Left colon (tissue), 2 donors: ENCODE data around the gene SYNGR4. TPM values are rescaled to one million over a fixed set of nuclear protein-coding genes. Genes with fewer than 3 reads are reported as not detected.

Experiments
- ATAC-seq: fragments of 200-7000 bp; cut with Tn5 transposase; one replicate; pipeline ENCODE4 v1.9.1; 2020; ENCODE audit warnings: mild to moderate bottlenecking, moderate library complexity
- DNase-seq, 2 donors: peaks; one replicate each; pipeline ENCODE4 v3.0.0-alpha.2; 2020
- intact Hi-C, 2 donors: fragments of 100-400 bp; cut with DNase I in 1 of 2; cut with micrococcal nuclease in 1 of 2; formaldehyde crosslinking; loops; one replicate each; pipeline versions ENCODE4 v1.11.2 to v1.14.0; 2022; cut with DNase I, micrococcal nuclease
- total RNA-seq, 2 donors: library from RNA; stranded (reverse); fragmentation: NEBNext Ultra II Directional; extraction: Animal tissue kit (Norgen Biotek cat#: 25700); gene quantifications; one replicate each; pipeline ENCODE4 v1.2.1, GENCODE V29; 2021
- donor health status: DM: no; HTN: no; CAD: no.
- donor health status: DM: yes; HTN: yes; CAD: no.

Gene SYNGR4
- total RNA-seq, 2 donors from 2014 or later = not detected

- intact Hi-C loops = no loop called here
- ATAC-seq = no peak
- DNase-seq = no peak
Measured at GRCh38 chr19:48392860-48393558, 28.8 kb downstream of the SYNGR4 start.

- no peak for ATAC-seq
- intact Hi-C loops = no loop called here
- DNase-seq = no peak
Measured at GRCh38 chr19:48393559-48394330, 29.6 kb downstream of the SYNGR4 start, which contains the start of gene GRIN2D. Gene GRIN2D (plus strand): TSS chr19:48393668. CDS start chr19:48398393, 4,725 bp downstream.

- DNase-seq (no peak), ATAC-seq (no peak)
- intact Hi-C loops = no loop called here
Measured at GRCh38 chr19:48394331-48395169, 30.4 kb downstream of the SYNGR4 start.

GRCh38 chr19:48395170-48395455 lies 30.9 kb downstream of the SYNGR4 start:
- intact Hi-C loops = no loop called here
- no peak for ATAC-seq
- no peak for DNase-seq

- no peak for ATAC-seq
- intact Hi-C loops = no loop called here
- DNase-seq = no peak
Measured at GRCh38 chr19:48395499-48395898, 31.3 kb downstream of the SYNGR4 start.

GRCh38 chr19:48396016-48396823 lies 32.1 kb downstream of the SYNGR4 start:
- no peak for DNase-seq
- ATAC-seq = no peak
- intact Hi-C loops = no loop called here

GRCh38 chr19:48396824-48397176 lies 32.6 kb downstream of the SYNGR4 start:
- ATAC-seq = no peak
- intact Hi-C loops = no loop called here

GRCh38 chr19:48397263-48398101 lies 33.3 kb downstream of the SYNGR4 start:
- no peak for ATAC-seq
- intact Hi-C loops = no loop called here
- DNase-seq = no peak

More at GRCh38 chr19:48396824-48397176, 32.6 kb downstream of the SYNGR4 start:
- no peak for DNase-seq

- no peak for DNase-seq
- no peak for ATAC-seq
- intact Hi-C loops = no loop called here
Measured at GRCh38 chr19:48398102-48398374, 33.9 kb downstream of the SYNGR4 start.

GRCh38 chr19:48398375-48399235 lies 34.4 kb downstream of the SYNGR4 start:
- peak; percentile 83 for ATAC-seq

GRCh38 chr19:48400018-48400742 lies 36.0 kb downstream of the SYNGR4 start:
- intact Hi-C loops = no loop called here
- peak; percentile 49 for ATAC-seq
- DNase-seq = peak; percentile 51 to 60

More at GRCh38 chr19:48398375-48399235, 34.4 kb downstream of the SYNGR4 start:
- intact Hi-C loops = no loop called here
- peak; percentile 82 to 87 for DNase-seq

- intact Hi-C loops = no loop called here
- DNase-seq (no peak), ATAC-seq (no peak)
Measured at GRCh38 chr19:48401287-48401686, 37.1 kb downstream of the SYNGR4 start.

GRCh38 chr19:48403606-48404005 lies 39.4 kb downstream of the SYNGR4 start:
- intact Hi-C loops = no loop called here
- peak; percentile 50 to 51 for DNase-seq
- ATAC-seq = peak; percentile 51

GRCh38 chr19:48405010-48405659 lies 41.0 kb downstream of the SYNGR4 start:
- intact Hi-C loops = no loop called here
- DNase-seq = no peak
- ATAC-seq = no peak

- DNase-seq (no peak), ATAC-seq (no peak)
- intact Hi-C loops = no loop called here
Measured at GRCh38 chr19:48405850-48406249, 41.7 kb downstream of the SYNGR4 start.

GRCh38 chr19:48413879-48414587 lies 49.9 kb downstream of the SYNGR4 start:
- no peak for DNase-seq

More at GRCh38 chr19:48413879-48414587, 49.9 kb downstream of the SYNGR4 start:
- intact Hi-C loops = no loop called here
- ATAC-seq = no peak
